Prostate gland (tissue), 2 donors: ENCODE data around the gene HLA-A.

Experiments
- CTCF ChIP-seq, 4 experiments: fragments of 200-600 bp in 2 of 4; fragments of 450-650 bp in 2 of 4; sonication (generic) in 2 of 4; IDR thresholded peaks; 1 replicate in 3 of 4; 2 replicates in 1 of 4; pipeline ENCODE4 v1.5.1; 2016 to 2019; ENCODE audit warnings: antibody characterized with exemption in 4 of 4, mild to moderate bottlenecking in 2 of 4, moderate library complexity in 2 of 4
- POLR2A ChIP-seq: fragments of 450-650 bp; IDR thresholded peaks from one replicate; pipeline ENCODE4 v1.6.1; 2016; ENCODE audit warnings: antibody characterized with exemption, mild to moderate bottlenecking
- POLR2AphosphoS5 ChIP-seq: sonication (generic); formaldehyde crosslinking; IDR thresholded peaks from one replicate; pipeline ENCODE4 v1.6.1; 2017; ENCODE audit warnings: antibody characterized with exemption

DNA sequence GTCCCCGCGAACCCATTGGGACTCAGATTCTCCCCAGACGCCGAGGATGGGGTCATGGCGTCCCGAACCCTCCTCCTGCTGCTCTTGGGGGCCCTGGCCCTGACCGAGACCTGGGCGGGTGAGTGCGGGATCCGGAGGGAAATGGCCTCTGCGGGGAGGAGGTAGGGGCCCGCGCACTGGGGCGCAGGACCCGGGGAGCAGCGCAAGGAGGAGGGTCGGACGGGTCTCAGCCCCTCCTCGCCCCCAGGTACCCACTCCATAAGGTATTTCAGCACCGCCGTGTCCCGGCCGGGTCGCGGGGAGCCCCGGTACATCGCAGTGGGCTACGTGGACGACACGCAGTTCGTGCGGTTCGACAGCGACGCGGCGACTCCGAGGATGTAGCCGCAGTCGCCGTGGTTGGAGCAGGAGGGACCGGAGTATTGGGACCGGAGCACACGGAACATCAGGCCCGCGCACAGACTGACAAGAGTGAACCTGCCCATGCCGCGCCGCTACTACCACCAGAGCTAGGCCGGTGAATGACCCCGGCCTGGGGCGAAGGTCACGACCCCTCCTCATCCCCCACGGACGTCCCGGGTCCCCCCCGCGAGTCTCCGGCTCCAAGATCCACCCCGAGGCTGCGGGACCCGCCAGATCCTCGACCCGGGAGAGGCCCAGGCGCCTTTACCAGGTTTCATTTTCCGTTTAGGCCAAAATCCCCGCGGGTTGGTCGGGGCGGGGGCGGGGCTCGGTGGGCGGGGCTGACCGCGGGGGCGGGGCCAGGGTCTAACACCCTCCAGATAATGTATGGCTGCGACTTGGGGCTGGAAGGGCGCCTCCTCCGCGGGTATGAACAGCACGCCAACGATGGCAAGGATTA, 15.7 kb upstream of the HLA-A start:
- TF ChIP-seq POLR2AphosphoS5: no peak
- no peak for TF ChIP-seq CTCF (IDR thresholded peaks at IDR 0.05)
- no peak for TF ChIP-seq POLR2A
